ENCODE results near the gene PKDCC. TPM values are rescaled to one million over a fixed set of nuclear protein-coding genes. Genes with fewer than 3 reads are reported as not detected.
A peak's percentile ranks its signal among the peaks of the same experiment; 100 is the strongest.
"Not testable (repeated sequence)": the region's sequence is repeated elsewhere in the genome, so short reads cannot be mapped to it uniquely, and the experiment has no call there.

Gene PKDCC
- total RNA-seq, 2 donors from 2014 or later = not detected

GRCh38 chr2:42054714-42055430, 7.1 kb downstream of the PKDCC start:
- DNase-seq (ENCODE audit: low spot score in 2 of 2) = no peak
- H3K27ac Mint-ChIP-seq = no peak overlapping the region
- ATAC-seq = no peak
- no peaks in the 10 kb centered on the region for H3K36me3 Mint-ChIP-seq
- H3K9me3 Mint-ChIP-seq = no peaks in the 10 kb centered on the region

- no peaks in the 10 kb centered on the region for H3K36me3 Mint-ChIP-seq
- H3K27ac Mint-ChIP-seq = no peak overlapping the region
- DNase-seq (ENCODE audit: low spot score in 2 of 2) (no peak), ATAC-seq (no peak)
- H3K9me3 Mint-ChIP-seq = no peaks in the 10 kb centered on the region
Measured at GRCh38 chr2:42055573-42056514, 8.0 kb downstream of the PKDCC start.

- no peaks in the 10 kb centered on the region for H3K9me3 Mint-ChIP-seq
- DNase-seq (ENCODE audit: low spot score in 2 of 2) = no peak
- no peaks in the 10 kb centered on the region for H3K36me3 Mint-ChIP-seq
- no peak overlapping the region for H3K27ac Mint-ChIP-seq
- no peak for ATAC-seq
Measured at GRCh38 chr2:42057159-42057901, 9.5 kb downstream of the PKDCC start.

- DNase-seq (ENCODE audit: low spot score in 2 of 2) (no peak), ATAC-seq (no peak)
- Mint-ChIP-seq H3K9me3 (no peaks in the 10 kb centered on the region), H3K36me3 (no peaks in the 10 kb centered on the region), H3K27ac (no peak overlapping the region)
Measured at GRCh38 chr2:42057902-42058450, 10.2 kb downstream of the PKDCC start.

- Mint-ChIP-seq H3K36me3 (no peaks in the 10 kb centered on the region), H3K27ac (peak overlapping the region in 1 of 2 donors; percentile 22), H3K9me3 (no peaks in the 10 kb centered on the region)
- DNase-seq (ENCODE audit: low spot score in 2 of 2) (no peak), ATAC-seq (no peak)
Measured at GRCh38 chr2:42059261-42059898, 11.6 kb downstream of the PKDCC start.

GRCh38 chr2:42060028-42060427, 12.2 kb downstream of the PKDCC start:
- H3K9me3 Mint-ChIP-seq = no peaks in the 10 kb centered on the region
- DNase-seq (ENCODE audit: low spot score in 2 of 2) = no peak
- ATAC-seq = no peak
- no peak overlapping the region for H3K27ac Mint-ChIP-seq
- no peaks in the 10 kb centered on the region for H3K36me3 Mint-ChIP-seq

- Mint-ChIP-seq H3K9me3 (no peaks in the 10 kb centered on the region), H3K27ac (no peak overlapping the region), H3K36me3 (no peaks in the 10 kb centered on the region)
- no peak for DNase-seq (ENCODE audit: low spot score in 2 of 2)
- no peak for ATAC-seq
Measured at GRCh38 chr2:42060718-42061619, 13.1 kb downstream of the PKDCC start.

GRCh38 chr2:42061839-42062238, 14.0 kb downstream of the PKDCC start:
- no peaks in the 10 kb centered on the region for H3K36me3 Mint-ChIP-seq
- H3K27ac Mint-ChIP-seq = peak overlapping the region in 1 of 2 donors; percentile 50
- H3K9me3 Mint-ChIP-seq = no peaks in the 10 kb centered on the region
- DNase-seq (ENCODE audit: low spot score in 2 of 2) (no peak), ATAC-seq (no peak)

- H3K36me3 Mint-ChIP-seq = no peaks in the 10 kb centered on the region
- ATAC-seq (no peak), DNase-seq (ENCODE audit: low spot score in 2 of 2) (no peak)
- no peaks in the 10 kb centered on the region for H3K9me3 Mint-ChIP-seq
- no peak overlapping the region for H3K27ac Mint-ChIP-seq
Measured at GRCh38 chr2:42063431-42064171, 15.8 kb downstream of the PKDCC start.

- Mint-ChIP-seq H3K27ac (no peak overlapping the region), H3K9me3 (no peaks in the 10 kb centered on the region), H3K36me3 (no peaks in the 10 kb centered on the region)
- no peak for DNase-seq (ENCODE audit: low spot score in 2 of 2)
- ATAC-seq = no peak
Measured at GRCh38 chr2:42064417-42064942, 16.7 kb downstream of the PKDCC start.

- H3K9me3 Mint-ChIP-seq, ATAC-seq: not testable (repeated sequence)
Measured at GRCh38 chr2:42065753-42066152, 17.9 kb downstream of the PKDCC start.

GRCh38 chr2:42067001-42067400, 19.2 kb downstream of the PKDCC start:
- not testable (repeated sequence) for ATAC-seq; H3K27ac Mint-ChIP-seq; DNase-seq (ENCODE audit: low spot score in 2 of 2); H3K9me3 Mint-ChIP-seq; H3K36me3 Mint-ChIP-seq

More at GRCh38 chr2:42065753-42066152, 17.9 kb downstream of the PKDCC start:
- not testable (repeated sequence) for H3K36me3 Mint-ChIP-seq; DNase-seq (ENCODE audit: low spot score in 2 of 2); H3K27ac Mint-ChIP-seq

GRCh38 chr2:42067521-42067920, 19.7 kb downstream of the PKDCC start:
- Mint-ChIP-seq H3K9me3 (no peaks in the 10 kb centered on the region), H3K27ac (no peak overlapping the region), H3K36me3 (no peaks in the 10 kb centered on the region)
- DNase-seq (ENCODE audit: low spot score in 2 of 2) = no peak
- no peak for ATAC-seq

GRCh38 chr2:42068571-42069178, 20.9 kb downstream of the PKDCC start:
- ATAC-seq (no peak), DNase-seq (ENCODE audit: low spot score in 2 of 2) (no peak)
- no peak overlapping the region for H3K27ac Mint-ChIP-seq
- H3K9me3 Mint-ChIP-seq = no peaks in the 10 kb centered on the region
- H3K36me3 Mint-ChIP-seq = no peaks in the 10 kb centered on the region

Measured in activated naive CD4-positive, alpha-beta T cell treated with anti-CD3 and anti-CD28 coated beads, Interleukin-2, amount 50 U/mL, for 72 hours (primary cell).